GM21737 (cell line): ENCODE measurements around the gene GGA1.

Source experiments
- ATAC-seq: cut with Tn5 transposase; IDR thresholded peaks from one replicate; pipeline ENCODE4 v1.9.1; 2021; ENCODE audit warnings: mild to moderate bottlenecking, moderate library complexity; ENCODE audit not compliant: unreplicated experiment

Gene GGA1

GRCh38 chr22:37630839-37631435 lies 22.3 kb downstream of the GGA1 start:
- no peak for ATAC-seq

- ATAC-seq = no peak
Measured at GRCh38 chr22:37631448-37632173, 23.0 kb downstream of the GGA1 start.

- ATAC-seq = peak; percentile 10
Measured at GRCh38 chr22:37632174-37633088, 23.8 kb downstream of the GGA1 start.

- peak; percentile 49 for ATAC-seq
Measured at GRCh38 chr22:37633089-37633624, 24.5 kb downstream of the GGA1 start.

GRCh38 chr22:37633625-37634416 lies 25.2 kb downstream of the GGA1 start:
- peak; percentile 49 for ATAC-seq

DNA sequence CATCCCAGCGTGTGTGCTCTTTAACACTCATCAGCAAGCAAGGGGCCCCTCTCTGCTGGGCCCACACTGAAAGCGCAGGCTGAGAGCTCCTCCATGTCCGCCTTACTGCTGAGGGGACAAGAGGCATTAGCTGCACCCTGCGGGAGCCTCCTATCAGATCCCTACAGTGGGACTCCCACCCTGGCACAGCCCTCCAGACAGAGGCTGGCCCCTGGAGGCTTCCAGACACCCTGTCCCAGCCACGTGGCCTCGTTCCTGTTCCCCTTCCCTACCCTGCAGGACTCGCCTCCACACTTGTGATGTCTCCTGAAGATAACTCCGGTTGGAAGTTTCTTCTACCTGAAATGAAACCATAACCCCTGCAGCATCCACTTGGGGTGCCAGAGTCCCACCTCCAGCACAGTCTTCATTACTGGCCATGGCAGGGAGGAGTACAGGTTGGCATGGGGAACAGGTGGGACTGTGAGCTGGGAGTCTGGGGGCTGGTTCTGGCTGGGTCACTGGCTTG lies 25.8 kb downstream of the GGA1 start:
- no peak for ATAC-seq

DNA sequence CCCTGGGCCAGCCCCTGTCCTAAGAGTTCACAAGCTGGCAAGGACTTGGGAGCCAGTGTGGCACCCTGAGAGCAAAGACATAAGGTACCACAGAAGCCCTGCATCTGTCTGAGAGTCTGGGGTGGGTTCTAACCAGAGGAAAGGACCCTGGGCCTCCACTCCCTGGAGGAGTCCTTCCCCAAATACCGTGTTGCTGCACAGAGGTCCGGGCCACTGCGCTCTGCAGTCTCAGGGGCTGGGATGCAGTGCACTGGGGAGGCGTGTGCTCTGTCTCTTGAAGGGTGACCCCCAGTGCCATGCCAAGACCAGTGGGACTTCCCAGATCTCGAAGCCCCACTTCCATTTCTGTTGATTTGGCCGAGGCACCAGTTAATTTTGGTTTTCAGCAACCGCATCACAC lies 26.5 kb downstream of the GGA1 start:
- ATAC-seq = no peak

- ATAC-seq = no peak
Measured at GRCh38 chr22:37636186-37636948, 27.7 kb downstream of the GGA1 start.

- no peak for ATAC-seq
Measured at GRCh38 chr22:37636949-37637273, 28.3 kb downstream of the GGA1 start.

GRCh38 chr22:37638391-37639069 lies 29.9 kb downstream of the GGA1 start:
- no peak for ATAC-seq

GRCh38 chr22:37639070-37639760 lies 30.6 kb downstream of the GGA1 start, which contains the start of gene SH3BP1:
Gene SH3BP1 (plus strand): TSS chr22:37639669. CDS start chr22:37639788, 119 bp downstream.
- no peak for ATAC-seq

DNA sequence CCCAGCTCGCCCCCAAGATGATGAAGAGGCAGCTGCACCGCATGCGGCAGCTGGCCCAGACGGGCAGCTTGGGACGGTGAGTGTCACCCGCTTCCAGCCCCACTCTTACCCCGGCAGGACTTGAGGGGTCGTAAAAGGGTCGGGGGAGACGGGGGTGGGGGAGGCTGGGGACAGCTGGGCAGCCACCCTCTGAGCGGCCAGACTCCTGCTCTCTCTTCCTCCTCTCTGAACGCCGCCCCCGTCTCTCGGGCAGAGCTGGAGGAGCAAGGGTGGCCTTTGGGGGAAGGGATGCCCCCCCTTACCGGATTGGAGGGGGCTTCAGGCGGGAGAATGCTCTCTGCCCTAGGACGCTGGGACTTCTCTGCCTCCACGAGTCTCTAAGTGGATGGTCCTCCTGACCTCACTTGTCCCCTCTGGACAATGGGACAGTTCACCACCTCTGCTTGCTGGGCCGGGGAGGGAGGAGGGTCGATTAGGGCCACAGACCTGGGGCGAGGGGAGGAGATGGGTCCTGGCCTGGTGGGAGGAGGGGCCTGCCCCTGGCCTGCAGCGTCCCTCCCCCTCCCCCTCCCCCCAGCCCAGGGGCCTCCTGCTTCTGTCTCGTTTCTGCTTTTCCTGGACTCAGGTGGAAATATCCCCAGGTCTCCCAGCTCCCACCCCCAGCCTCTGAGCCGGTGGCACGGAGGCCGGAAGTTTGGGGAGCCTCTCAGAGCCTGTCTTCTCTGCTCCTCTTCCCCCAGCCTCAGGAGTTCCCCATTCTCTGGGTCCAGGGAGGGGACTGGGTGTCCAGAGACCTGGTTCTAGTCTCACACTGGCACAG lies 31.3 kb downstream of the GGA1 start:
- no peak for ATAC-seq

- no peak for ATAC-seq
Measured at GRCh38 chr22:37640591-37641560, 32.2 kb downstream of the GGA1 start.

DNA sequence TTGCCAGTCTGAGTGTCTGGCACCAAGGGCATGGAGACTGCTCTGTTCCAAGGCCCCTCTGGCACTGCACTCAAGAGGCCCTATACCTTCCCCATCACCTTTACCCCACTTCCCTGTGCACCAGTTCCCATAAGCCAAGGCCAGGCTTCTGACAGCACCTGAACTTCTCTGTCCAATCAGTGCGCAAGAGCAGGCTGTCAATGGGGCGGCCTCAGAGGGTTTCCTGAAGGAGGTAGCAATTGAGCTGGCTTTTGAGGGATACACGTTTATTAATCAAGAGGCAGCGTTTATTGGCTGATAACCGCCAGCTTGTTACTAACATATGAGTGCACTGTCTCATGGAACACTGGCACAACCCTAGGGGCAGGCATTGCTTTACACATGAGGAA lies 32.9 kb downstream of the GGA1 start:
- no peak for ATAC-seq

DNA sequence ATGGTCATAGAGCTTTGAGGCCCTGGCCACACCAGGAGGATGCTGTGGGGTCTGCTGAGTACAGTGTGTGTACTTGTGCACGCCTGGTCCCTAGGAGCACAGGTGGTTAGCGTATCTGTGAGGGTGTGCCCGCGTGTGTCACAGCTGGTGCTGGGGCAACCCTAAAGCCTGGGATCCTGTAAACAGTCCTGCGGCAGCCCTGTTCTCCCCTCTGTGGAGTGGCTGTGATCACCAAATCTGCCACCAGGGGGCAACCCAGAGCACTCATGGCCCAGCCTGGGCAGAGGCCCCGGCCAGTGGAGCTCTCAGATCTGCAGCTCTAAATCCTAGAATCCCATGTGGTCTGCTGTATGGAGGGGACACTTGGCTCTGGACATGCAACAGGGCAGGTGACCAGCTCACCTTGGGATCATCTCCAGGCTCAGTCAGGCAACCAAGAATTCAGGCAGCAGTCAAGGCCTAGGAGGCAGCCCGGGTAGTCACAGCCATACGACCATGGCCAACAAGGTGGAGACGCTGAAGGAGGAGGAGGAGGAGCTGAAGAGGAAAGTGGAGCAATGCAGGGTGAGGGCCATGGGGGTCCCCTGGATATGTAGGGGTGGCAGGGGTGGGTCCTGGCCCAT lies 34.7 kb downstream of the GGA1 start:
- ATAC-seq = no peak

- no peak for ATAC-seq
Measured at GRCh38 chr22:37647317-37647716, 38.7 kb downstream of the GGA1 start.
